ENCODE results near the gene TEX9. TPM values are rescaled to one million over a fixed set of nuclear protein-coding genes. Genes with fewer than 3 reads are reported as not detected.

Gene TEX9
- total RNA-seq, 1 experiment from 2014 or later = 8.4 TPM

DNA sequence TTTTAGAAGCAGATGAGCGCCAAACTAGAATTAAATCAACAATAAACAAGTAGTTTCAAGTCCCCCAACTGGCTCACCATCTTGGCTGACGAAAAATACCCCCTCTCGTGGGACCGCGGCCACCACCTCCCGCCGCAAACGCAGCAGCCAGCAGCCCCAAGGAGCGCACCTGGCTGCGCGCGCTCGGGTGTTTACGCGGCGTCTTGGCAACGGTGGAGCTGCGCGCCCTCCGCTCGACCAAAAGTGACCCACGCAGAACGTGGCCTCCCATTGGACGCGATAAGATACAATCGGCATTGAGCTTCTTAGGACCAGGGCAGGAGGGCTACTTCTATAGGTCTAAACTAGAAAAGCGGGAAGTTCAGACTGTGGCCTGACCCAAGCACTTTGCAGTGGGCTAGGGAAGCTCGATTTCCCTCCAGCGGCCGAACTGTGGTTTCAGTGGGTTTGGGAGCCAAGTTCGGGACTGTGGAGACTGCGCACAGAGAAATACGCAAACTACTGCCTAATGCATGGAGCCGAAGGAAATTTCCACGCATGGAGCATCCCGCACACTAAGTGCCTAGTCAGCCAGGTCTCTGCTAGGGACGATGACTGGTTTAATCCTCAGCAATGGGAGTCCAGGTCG is 99.8 kb downstream of the TEX9 start, which contains the start of gene MNS1:
Gene MNS1, minus strand, starts transcription at position 245 of the 628 bp plus-strand sequence. Its CDS starts 165 bp downstream, at position 80.
- Histone ChIP-seq H3K27ac (ENCODE audit: insufficient read length, low read depth, low read length) (no peak within 1 kb of the TSS), H3K79me1 (ENCODE audit: insufficient read depth, low read depth, low read length, poor library complexity, severe bottlenecking) (no peaks in the 10 kb centered on the region), H2AFZ (ENCODE audit: low read length) (peak within 1 kb of the TSS; percentile 74), H3K23ac (ENCODE audit: insufficient read length, low read depth, low read length) (no peak within 1 kb of the TSS), H3K4me1 (ENCODE audit: insufficient read depth, low read length) (no peaks in the 10 kb centered on the region), H4K20me1 (ENCODE audit: control insufficient read depth, insufficient read depth, insufficient read length) (no peaks in the 10 kb centered on the region), H4K8ac (replicated peaks; ENCODE audit: insufficient read length, low read depth, low read length) (no peak within 1 kb of the TSS), H3K79me2 (ENCODE audit: insufficient read depth, low read length) (no peaks in the 10 kb centered on the region), H3K56ac (ENCODE audit: insufficient read length, low read depth, low read length) (no peak within 1 kb of the TSS), H3K23me2 (ENCODE audit: insufficient read length, low read depth, low read length, poor library complexity, severe bottlenecking) (peaks cover 4% of the 10 kb centered on the region), H3K9ac (ENCODE audit: extremely low read depth, insufficient read length, low read length) (no peak within 1 kb of the TSS), H3K27me3 (ENCODE audit: insufficient read depth, low read length) (no peaks in the 10 kb centered on the region), H2BK12ac (ENCODE audit: insufficient read length, low read depth, low read length) (no peak within 1 kb of the TSS), H3K4me2 (ENCODE audit: insufficient read depth, insufficient read length, low read length) (peak within 1 kb of the TSS; percentile 8), H2BK20ac (ENCODE audit: low read depth, low read length, poor library complexity, severe bottlenecking) (no peak within 1 kb of the TSS), H4K5ac (ENCODE audit: insufficient read length, low read depth, low read length) (no peak within 1 kb of the TSS), H2AK5ac (ENCODE audit: insufficient read length, low read length) (no peak within 1 kb of the TSS), H2BK15ac (ENCODE audit: low read depth, low read length) (no peak within 1 kb of the TSS), H3K14ac (ENCODE audit: insufficient read depth, low read length) (peak within 1 kb of the TSS; percentile 88; the same call in 1 of the 2 replicates), H4K91ac (ENCODE audit: insufficient read length, low read depth, low read length) (no peak within 1 kb of the TSS), H2BK120ac (ENCODE audit: low read depth, low read length, poor library complexity, severe bottlenecking) (no peak within 1 kb of the TSS), H3T11ph (ENCODE audit: low read length) (no peak within 1 kb of the TSS), H3K4ac (ENCODE audit: low read depth, low read length) (no peak within 1 kb of the TSS), H2BK5ac (ENCODE audit: insufficient read length, low read length) (no peak within 1 kb of the TSS), H3K9me3 (ENCODE audit: control insufficient read depth, low read depth, low read length) (no peaks in the 10 kb centered on the region), H3K18ac (ENCODE audit: insufficient read length, low read depth, low read length) (peak within 1 kb of the TSS; percentile 92)
- Mint-ChIP-seq H3K36me3 (ENCODE audit: insufficient read depth in 1 of 3, low read depth in 3 of 3) (no peaks in the 10 kb centered on the region), H3K4me1 (peaks cover 5 to 11% of the 10 kb centered on the region in 2 experiments), H3K9me3 (no peaks in the 10 kb centered on the region), H3K4me3 (peak within 1 kb of the TSS; percentile 77 to 82), H3K27ac (peak within 1 kb of the TSS in 1 of 3 experiments; percentile 95; a peak in 2 of 7 replicates), H3K27me3 (ENCODE audit: low read depth) (peaks cover 19% of the 10 kb centered on the region)
- no CpG with 5 or more reads among the region's 38 CpGs for WGBS (ENCODE audit: extremely low coverage, insufficient read length, low lambda C conversion rate)
- peak; percentile 96 for DNase-seq
- TF ChIP-seq, protein P1, sequence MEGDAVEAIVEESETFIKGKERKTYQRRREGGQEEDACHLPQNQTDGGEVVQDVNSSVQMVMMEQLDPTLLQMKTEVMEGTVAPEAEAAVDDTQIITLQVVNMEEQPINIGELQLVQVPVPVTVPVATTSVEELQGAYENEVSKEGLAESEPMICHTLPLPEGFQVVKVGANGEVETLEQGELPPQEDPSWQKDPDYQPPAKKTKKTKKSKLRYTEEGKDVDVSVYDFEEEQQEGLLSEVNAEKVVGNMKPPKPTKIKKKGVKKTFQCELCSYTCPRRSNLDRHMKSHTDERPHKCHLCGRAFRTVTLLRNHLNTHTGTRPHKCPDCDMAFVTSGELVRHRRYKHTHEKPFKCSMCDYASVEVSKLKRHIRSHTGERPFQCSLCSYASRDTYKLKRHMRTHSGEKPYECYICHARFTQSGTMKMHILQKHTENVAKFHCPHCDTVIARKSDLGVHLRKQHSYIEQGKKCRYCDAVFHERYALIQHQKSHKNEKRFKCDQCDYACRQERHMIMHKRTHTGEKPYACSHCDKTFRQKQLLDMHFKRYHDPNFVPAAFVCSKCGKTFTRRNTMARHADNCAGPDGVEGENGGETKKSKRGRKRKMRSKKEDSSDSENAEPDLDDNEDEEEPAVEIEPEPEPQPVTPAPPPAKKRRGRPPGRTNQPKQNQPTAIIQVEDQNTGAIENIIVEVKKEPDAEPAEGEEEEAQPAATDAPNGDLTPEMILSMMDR (conservative IDR thresholded peaks at IDR 0.05) = no peak; the same call in 2 of the 3 replicates
